GM13976 (cell line): ENCODE measurements around the gene ARHGEF4.

Experiments used
- DNase-seq: peaks from one replicate; pipeline ENCODE4 v3.0.0; 2012; ENCODE audit warnings: low spot score
- CTCF ChIP-seq: IDR thresholded peaks from 2 replicates; pipeline ENCODE4 v1.5.1; 2012; ENCODE audit warnings: borderline replicate concordance, mild to moderate bottlenecking; ENCODE audit not compliant: insufficient read depth; ENCODE audit errors: extremely low read depth, missing control alignments, control extremely low read depth
- in situ Hi-C: fragments of 300-500 bp; cut with MboI; formaldehyde crosslinking; loops from one replicate; pipeline ENCODE4 v1.12.0; 2022; ENCODE audit warnings: low sequenced_read_pairs, mixed read lengths, inconsistent platforms; ENCODE audit not compliant: unreplicated experiment

ARHGEF4 gene

GRCh38 chr2:131026919-131027318, 190.2 kb downstream of the ARHGEF4 start:
- in situ Hi-C loops, result no loop called here
- DNase-seq, result no peak
- TF ChIP-seq CTCF, result no peak

DNA sequence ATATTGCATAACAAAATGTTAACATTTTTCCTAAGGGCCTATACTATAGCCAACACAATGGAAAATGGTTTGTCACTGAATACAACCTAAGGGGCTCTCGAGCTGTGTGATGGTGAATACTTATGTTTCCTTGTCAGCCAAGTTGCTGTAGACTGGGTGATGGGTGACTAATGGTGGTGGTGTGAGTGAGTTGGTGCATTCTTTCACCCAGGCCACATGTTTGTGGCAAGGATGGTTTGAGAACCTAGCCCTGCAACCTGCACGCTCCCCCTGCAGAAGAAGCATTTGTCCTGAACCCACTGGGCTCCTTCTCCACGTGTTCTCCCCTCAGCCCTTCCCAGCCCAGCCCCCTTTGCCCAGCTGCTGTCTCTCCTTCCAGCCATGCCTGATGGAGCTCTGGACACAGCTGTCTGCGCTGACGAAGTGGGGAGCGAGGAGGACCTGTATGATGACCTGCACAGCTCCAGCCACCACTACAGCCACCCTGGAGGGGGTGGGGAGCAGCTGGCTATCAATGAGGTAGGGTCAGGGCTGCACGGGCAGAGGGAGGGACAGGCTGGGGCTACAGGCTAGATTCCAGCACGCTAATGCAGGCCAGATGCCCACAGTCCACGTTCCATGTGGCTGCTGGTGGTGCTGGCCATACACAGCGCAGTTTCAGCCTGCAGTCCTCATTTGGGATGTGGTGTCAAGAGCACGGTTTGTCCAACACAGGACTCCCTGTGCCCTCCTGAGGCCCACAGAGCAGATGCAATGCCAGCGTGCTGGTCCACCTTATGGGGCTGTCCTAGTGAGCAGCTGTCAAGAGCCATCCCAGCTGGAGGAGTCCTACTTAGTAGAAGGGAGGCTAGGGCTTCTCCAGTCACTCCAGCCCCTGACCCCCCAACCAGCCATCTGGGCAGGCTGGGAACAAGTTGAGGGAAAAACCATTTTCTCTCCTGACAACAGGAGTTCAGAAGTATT, 191.1 kb downstream of the ARHGEF4 start:
- no peak for TF ChIP-seq CTCF
- in situ Hi-C loops, result no loop called here
- no peak for DNase-seq

DNA sequence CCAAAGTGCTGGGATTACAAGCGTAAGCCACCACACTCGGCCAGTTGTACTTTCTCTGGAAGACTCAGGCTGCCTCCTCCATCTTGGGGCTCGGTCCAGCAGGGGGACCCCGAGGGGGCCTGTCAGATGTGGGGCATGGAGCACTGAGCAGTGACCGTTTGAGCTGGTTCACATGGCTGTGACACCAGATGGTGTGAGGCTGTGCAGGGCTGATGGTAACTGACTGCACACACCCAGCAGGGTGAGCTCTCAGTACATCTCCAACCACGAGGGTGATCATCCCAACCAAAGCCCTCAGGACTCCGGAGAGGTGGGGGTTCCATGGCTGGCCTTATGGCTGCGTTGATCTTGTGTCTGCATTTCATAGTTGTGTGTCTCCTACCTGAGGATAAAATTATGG, 193.1 kb downstream of the ARHGEF4 start:
- TF ChIP-seq CTCF, result no peak
- in situ Hi-C loops, result no loop called here
- DNase-seq, result no peak

- TF ChIP-seq CTCF, result no peak
- no peak for DNase-seq
- in situ Hi-C loops, result no loop called here
Measured at GRCh38 chr2:131030478-131030971, 193.8 kb downstream of the ARHGEF4 start.

- TF ChIP-seq CTCF, result no peak
Measured at GRCh38 chr2:131031431-131031841, 194.7 kb downstream of the ARHGEF4 start.

DNA sequence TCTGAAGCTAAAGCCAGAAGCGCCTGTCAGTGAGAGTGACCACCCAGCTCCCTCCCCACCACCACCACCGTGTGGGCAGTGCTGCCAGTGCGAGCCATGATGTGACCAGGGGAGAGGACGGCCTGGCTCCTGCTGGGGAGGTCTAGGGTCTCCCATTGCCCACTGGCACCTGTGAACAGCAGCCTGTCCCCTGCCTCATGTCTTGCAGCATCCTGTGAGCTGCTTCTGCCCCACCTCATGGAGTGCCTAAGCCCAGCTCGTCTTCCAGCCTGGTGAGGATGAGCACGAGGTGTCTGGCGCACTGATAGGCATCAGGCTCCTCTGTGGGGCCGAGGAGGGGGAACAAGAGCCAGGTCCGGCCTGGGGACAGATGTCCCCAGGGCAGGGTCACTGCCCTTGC, 195.2 kb downstream of the ARHGEF4 start:
- in situ Hi-C loops, result no loop called here
- no peak for DNase-seq
- TF ChIP-seq CTCF, result no peak

More at GRCh38 chr2:131031431-131031841, 194.7 kb downstream of the ARHGEF4 start:
- DNase-seq, result no peak
- in situ Hi-C loops, result no loop called here
